Upper lobe of left lung (tissue), 4 donors: ENCODE results near the gene KLHL25.

Source experiments
- CTCF ChIP-seq, 6 experiments: fragments of 450-650 bp in 4 of 6; fragments of 200-600 bp in 2 of 6; sonication (generic) in 2 of 6; IDR thresholded peaks; one replicate each; pipeline ENCODE4 v1.5.1; 2016 to 2019; ENCODE audit warnings: antibody characterized with exemption in 6 of 6
- EP300 ChIP-seq, 4 donors: sonication (generic); formaldehyde crosslinking; IDR thresholded peaks; one replicate each; pipeline ENCODE4 v1.5.1; 2017; ENCODE audit warnings: antibody characterized with exemption in 4 of 4, control low read depth in 2 of 4
- POLR2A ChIP-seq, 4 donors: fragments of 450-650 bp; IDR thresholded peaks; one replicate each; pipeline ENCODE4 v1.5.1; 2016 to 2017; ENCODE audit warnings: antibody characterized with exemption in 4 of 4, mild to moderate bottlenecking in 2 of 4
- POLR2AphosphoS5 ChIP-seq, 2 donors: sonication (generic); formaldehyde crosslinking; IDR thresholded peaks; one replicate each; pipeline ENCODE4 v1.5.1; 2017; ENCODE audit warnings: antibody characterized with exemption in 2 of 2

DNA sequence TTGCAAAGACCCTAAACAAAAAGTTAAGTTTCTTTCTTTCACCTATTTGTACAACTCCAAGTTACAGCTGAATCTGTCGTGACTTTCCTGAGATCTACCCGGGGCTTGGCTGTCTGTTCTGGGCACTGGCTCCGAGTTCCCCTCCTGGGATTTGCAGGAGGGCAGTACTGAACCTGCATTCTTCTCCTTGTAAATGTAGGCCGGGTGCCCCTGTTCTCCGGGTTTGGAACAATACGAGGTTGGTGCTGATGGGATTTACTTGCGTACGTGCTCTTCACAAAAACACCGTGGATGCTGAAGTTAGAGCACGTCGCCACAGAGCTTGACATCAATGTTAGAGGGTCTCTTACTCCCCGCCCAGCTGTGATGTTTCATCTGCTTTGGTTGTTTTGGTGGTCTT, 48.1 kb downstream of the KLHL25 start:
- TF ChIP-seq CTCF (IDR thresholded peaks at IDR 0.05) (no peak), POLR2A (IDR thresholded peaks at IDR 0.05) (no peak), EP300 (IDR thresholded peaks at IDR 0.05) (no peak), POLR2AphosphoS5 (IDR thresholded peaks at IDR 0.05) (no peak)
